Endothelial cell of umbilical vein (primary cell): ENCODE measurements around the gene NR2E1.

Source experiments
- CTCF ChIP-seq, 2 donors: IDR thresholded peaks; 1 replicate in 1 of 2; 2 replicates in 1 of 2; pipeline ENCODE4 v1.5.1; 2011; ENCODE audit warnings: low read length in 2 of 2, mild to moderate bottlenecking in 2 of 2, moderate library complexity in 2 of 2, control low read depth in 1 of 2, inconsistent platforms in 1 of 2, low read depth in 1 of 2; ENCODE audit not compliant: insufficient read depth in 1 of 2; ENCODE audit errors: extremely low read depth in 1 of 2
- EZH2 ChIP-seq: IDR thresholded peaks from 2 replicates; pipeline ENCODE4 v1.6.1; 2012; ENCODE audit warnings: borderline replicate concordance, low read depth, mild to moderate bottlenecking, moderate library complexity, low read length, inconsistent platforms; ENCODE audit not compliant: severe bottlenecking
- FOS ChIP-seq: IDR thresholded peaks from 2 replicates; pipeline ENCODE4 v1.6.1; 2011; ENCODE audit warnings: mild to moderate bottlenecking, low read length, moderate library complexity, borderline replicate concordance; ENCODE audit not compliant: insufficient read depth
- JUN ChIP-seq: IDR thresholded peaks from 2 replicates; pipeline ENCODE4 v1.6.1; 2011; ENCODE audit warnings: borderline replicate concordance, low read depth; ENCODE audit not compliant: insufficient read length, insufficient read depth
- MAX ChIP-seq: IDR thresholded peaks from 2 replicates; pipeline ENCODE4 v1.6.1; 2011; ENCODE audit not compliant: insufficient read depth, insufficient read length
- MYC ChIP-seq: IDR thresholded peaks from one replicate; pipeline ENCODE4 v1.6.1; 2011; ENCODE audit warnings: mild to moderate bottlenecking, low read depth, low read length
- POLR2A ChIP-seq: IDR thresholded peaks from 2 replicates; pipeline ENCODE4 v1.6.1; 2012; ENCODE audit warnings: low read depth, mild to moderate bottlenecking, control low read depth, low read length
- POLR2AphosphoS5 ChIP-seq: IDR thresholded peaks from 2 replicates; pipeline ENCODE4 v1.6.1; 2012; ENCODE audit warnings: low read depth, mild to moderate bottlenecking, control low read depth, low read length, moderate library complexity; ENCODE audit not compliant: insufficient read depth

GRCh38 chr6:108123946-108124345 lies 41.9 kb upstream of the NR2E1 start:
- TF ChIP-seq POLR2A (no peak), CTCF (IDR thresholded peaks at IDR 0.05; ENCODE audit: extremely low read depth in 1 of 2, insufficient read depth in 1 of 2, low read depth in 1 of 2, low read length in 2 of 2) (no peak), POLR2AphosphoS5 (no peak), MAX (no peak), EZH2 (no peak), JUN (no peak), MYC (no peak), FOS (no peak)
